ENCODE measurements around the gene RAC3.

Gene RAC3

DNA sequence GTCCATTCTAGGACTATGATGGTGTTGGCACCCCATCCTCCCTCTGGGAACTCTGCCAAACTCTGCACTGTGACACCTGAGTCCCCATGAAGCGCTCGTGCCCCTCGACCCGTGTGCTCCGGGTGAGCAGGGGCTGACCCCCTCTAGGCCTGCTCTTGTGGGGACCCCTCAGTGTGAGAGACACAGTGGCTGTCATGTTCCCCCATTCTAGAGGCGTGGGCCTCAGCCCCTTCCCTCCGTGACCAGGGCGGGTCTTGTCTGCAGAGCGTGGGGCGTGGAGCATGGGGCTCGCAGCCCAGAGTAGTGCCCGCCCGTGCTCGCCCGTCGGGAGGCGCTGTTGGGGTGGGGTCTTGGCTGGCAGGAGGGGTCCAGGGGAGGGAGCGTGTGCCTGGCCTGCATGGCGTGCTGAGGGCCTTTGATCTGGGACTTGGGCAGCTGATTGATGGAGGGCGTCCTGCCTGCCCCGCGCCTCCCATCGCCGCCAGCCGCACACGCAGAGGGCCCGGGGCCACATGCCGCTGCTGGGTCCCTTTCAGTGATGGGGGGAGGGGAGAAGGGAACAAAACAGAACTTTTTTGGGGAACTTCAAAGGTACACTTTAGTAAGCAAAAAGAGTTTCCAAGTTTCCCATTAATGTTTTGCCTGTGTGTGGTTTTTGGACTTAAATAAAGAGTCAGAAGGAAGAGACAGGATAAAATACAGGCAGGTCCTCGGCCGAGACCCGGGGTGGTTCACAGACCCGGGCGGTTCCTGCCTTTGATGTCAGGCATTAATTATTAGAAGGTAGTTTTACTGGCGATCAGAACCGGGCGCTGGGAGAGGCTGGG, 31.3 kb upstream of the RAC3 start:
- DNase-seq = no peak

DNA sequence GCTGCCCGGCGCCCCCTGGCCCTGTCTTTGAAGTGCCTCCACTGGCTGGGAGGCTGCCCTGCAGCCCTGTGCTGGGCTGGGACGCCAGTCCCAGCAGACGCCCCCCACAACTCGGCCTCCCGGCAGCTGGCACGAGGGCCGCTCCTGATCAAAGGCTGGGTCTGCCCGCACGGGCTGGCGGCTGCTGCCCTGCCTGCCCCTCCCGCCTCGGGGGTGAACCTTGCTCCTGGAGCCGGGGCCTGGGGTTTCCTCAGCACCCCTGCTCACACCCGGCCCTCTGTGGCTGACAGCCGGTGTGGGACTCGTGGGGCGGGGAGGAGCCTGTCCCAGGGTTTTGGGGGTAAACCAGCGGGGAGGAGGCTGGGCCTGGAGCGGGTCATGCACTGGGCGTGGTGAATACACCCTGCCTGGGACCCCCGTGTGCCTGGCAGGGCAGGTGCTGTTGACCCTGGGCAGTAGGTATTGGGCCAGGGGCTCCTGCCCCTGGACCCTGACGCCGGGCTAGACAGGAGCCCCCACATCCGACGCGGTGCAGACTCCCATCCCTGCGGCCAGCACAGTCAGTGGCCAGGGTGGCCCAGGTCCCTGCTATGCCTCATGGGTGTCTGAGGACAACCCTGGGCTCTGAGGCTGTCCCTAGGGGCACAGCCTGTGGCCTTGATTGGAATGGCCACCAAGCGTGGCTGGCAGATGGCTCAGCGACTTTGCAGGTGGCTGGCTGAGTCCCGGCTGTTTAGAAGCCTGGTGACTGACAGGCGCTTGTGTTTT, 30.5 kb upstream of the RAC3 start:
- no peak for DNase-seq

DNA sequence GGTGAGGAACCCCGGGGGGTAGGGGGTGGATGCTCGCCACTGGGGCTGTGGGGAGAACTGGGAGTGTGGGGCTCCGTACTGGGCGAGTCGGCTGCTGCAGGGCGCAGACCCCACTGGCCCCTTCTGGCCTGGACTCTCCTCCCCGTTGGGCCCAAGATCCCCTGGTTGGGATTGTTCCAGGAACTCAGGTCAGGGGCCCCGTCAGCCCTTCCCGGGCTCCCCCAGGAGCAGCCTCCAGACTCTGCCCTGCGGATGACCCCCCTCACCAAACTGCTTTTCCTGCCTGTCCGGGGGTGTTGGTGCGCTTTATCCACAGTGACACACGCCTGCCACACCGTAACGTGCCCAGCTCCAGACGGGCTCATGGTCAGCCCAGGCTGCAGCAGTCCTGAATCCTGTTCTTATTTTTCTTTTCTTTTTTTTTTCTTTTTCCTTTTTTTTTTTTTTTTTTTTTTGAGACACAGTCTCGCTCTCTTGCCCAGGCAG, 29.9 kb upstream of the RAC3 start:
- no peak for DNase-seq

DNA sequence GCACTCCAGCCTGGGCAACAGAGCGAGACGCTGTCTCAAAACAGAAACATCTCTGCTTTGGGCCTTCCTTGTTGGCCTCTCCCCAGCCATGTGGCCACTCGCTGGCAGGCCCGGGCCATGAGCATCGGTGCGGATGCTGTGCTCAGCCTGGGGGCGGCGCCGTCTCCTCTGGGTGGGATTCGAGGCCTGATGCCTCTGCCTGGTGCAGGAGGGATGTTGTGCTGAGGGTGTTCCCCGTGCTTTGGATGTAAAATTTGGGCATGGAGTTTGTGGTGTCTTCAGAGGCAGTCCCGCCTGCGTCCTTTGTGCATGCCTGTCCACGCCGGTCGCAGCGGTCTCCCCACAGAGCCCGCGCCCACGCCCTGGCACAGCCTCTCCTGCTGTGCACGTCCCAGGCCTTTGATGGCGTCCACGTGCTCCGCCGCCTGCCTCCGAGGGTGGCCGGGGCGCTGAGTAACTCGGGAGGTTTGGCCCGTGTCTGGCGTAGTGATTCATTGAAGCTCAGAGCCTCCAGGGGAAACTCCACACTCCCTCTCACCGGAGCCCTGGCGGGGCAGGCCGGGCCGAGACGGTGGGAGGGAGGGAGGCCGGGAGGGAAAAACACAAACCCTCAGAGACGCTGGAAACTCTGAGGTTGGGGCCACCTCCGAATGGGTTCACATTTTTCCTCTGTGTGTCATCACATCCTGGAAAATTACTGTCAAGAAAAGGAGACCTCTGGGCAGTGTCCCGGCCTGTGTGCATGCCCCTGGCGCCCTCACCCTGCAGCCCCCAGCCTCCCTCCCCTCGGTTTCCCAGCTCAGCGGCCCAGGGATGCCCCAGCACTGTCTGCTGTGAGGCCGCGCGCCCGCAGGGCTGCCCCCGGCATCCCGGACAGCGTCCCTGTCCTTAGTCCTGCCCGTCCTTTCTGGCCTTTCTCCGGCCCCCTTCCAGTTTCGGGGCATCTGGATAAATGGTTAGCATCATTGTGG, 27.8 kb upstream of the RAC3 start:
- DNase-seq = no peak

DNA sequence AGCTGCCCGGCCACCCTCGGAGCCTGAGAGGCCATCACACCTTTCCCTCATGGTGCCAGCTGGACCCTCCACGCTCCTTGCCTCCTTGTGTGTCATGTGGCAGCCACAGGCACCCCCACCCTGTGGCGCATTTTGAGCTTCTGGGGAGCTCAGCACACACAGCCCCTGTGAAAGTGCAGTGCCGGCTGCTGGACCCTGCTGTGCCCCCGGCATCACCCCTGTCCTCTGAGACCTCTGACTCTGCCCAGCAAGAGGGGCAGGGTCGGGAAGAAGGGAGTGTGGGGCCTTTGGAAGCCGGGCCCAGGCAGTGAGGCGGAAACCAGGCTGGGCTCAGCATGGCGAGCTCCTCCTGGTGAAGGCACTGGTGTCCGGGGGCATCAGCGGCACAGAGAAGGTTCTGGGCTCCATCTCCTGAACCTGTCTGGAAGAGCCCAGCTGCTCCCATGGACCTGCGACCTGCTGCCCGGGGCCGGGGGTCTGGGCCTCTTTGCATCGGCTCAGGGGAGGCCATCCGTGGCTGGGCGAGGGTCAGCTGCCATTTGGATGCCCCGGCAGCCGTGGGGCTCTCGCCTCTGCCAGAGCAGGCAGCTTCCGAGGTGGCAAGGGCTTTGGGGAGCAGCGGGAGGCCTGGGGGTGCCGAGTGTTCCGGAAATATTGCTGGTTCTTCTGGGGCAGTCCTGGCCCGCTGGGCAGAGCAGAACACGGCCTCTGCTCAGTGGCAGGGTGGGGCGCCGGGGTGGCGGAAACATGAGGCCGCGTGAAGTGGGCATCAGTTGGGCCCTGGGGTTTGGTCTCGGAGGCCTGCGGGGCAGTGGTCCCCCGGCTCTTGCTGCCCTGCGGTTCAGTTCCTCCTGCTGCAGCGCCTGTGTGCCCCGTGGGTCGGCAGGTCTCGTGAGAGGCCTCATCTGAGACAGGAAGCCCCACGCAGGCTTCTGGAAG, 26.7 kb upstream of the RAC3 start:
- DNase-seq = no peak

DNA sequence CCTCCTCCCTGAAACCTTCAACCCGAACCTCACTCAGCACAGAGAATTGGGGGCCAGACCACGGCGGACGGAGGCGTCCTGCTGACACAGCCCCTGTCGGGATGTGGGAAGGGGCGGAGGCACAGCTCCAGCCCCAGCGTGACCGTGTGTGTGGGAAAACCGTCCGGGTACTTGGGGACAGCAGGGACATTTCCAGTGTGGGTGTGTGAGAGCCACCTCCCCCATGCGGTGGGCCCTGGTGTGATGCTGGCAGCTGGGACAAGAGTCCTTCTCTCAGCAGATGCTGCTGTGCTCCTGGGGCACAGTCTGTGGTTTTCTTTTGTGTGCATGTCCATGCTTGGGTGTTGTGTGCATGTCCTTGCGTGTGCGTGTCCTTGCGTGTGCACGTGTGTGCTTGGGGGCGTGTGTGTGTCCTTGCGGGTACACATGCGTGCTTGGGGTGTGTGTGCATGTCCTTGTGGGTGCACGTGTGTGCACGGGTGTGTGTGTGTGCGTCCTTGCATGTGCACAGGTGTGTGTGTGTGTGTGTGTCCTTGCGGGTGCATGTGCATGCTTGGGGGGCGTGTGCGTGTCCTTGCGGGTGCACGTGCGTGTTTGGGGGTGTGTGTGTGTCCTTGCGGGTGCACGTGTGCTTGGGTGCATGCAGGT, 25.7 kb upstream of the RAC3 start:
- no peak for DNase-seq

DNA sequence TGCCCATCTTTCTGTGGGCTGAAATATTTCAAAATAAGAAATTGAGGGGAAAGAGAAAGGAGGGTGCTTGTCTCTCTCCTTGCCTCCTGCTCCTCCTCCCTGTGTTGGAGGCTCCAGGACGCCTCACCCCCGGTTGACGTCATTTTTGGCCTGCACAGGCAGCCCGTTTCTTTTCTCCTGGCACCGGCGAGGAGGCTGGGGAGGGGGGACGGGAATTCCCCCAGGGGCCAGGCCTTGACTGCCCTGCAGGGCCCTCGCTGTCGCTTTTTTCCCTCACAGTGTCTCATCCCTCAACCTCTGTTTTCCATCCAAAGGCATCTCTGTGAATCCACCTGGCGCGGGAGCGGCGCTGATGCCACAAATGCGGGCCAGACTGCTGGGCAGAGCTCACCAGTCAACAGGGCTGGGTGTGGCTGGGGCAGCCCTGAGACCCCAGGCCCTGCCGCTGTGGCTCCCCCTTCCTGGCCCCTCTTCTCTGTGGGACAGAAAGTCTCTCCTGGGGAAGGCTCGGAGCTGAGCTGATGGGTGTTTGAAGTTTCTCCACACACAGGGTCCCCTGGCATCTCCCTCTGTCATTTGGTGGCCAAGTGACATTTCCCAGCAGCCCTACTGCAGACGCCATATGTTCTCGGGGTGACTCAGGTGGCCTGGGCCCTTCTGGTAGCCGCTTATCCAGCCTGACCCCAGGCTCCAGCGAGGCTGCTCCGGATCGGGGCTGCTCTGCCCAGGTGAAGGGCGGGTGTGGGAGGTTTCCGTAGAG, 24.8 kb upstream of the RAC3 start:
- DNase-seq = peak in 1 of 2 experiments; percentile 49

DNA sequence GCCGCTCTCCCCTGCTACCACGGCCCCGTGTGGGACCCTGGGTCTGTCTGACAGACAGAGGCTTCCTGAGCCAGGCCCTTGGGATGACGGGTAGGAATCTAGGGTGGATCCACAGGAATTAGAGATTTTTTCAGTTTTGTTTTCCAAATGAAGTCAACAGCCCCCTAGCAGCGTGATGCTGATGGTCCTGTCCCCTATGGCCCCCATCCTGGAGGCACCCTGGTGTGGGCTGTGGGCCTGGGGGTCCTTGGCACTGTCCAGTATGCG, 24.3 kb upstream of the RAC3 start:
- no peak for DNase-seq

DNA sequence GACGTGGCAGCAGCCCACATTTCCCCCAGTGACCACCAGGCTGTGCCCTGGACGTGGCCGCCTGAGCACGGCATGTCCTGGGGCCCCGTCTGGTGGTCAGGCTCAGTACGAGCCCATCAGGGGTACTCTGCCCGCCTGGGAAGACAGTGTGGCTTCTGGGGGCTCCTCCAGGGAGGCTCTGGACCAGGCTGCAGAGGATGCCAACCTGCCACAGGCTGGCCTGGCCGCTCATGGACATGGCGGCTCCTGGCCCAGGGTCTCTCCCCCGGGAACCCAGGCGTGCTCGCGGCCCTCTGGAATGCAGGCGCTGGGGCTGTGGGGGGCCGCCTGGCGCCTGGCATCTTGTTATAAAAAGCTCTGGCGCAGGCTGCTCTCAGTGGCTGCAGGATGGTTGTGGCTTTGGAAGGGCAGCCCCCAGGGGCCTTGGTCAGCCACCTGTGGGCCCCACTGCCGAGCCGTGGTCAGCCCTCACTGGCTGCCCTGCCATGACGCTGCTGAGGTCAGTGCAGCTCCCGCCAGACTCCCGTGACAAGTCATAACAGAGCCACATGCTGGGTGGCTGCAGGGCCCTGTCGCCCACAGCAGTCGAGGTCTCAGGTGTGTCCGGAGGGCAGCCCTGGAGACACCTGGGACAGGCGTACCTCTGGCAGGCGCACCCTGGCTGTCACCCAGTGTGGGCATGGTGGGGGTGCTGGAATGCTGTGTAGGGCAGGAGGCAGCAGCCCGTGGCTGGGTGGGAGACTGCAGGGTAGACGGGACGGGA, 23.8 kb upstream of the RAC3 start:
- no peak for DNase-seq

DNA sequence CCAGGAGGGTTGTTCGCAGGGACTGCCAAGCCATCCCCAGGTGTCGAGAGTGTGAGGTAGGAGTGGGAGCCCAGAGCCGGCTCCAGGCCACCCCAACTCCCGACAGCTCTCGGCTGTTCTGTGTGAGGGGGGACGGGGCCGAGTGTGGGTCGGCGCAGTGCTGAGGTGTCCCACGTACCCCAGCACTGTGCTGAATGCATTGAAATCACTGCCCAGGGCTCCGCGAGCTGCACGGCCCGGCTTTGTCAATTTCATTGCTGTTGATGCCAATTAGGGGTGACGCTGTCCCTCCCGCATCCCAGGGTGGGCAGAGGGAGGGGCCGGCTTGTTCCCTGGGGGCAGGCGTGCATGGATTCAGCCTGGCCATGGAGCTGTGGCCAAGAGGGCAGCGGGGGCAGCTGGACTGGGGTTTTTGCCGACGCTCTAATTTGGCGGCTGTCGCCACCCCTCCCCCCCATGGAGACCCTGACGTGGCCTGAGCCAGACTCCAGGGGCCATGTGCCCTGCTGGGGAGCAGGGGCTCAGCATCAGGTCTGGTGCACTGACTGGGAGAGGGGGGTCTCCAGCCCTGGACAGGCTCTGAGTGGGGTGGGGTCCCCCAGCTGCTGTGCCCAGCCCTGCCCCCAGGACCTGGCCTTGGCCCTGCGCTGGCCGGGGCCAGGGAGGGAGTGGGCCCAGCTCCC, 23.1 kb upstream of the RAC3 start:
- DNase-seq = no peak

DNA sequence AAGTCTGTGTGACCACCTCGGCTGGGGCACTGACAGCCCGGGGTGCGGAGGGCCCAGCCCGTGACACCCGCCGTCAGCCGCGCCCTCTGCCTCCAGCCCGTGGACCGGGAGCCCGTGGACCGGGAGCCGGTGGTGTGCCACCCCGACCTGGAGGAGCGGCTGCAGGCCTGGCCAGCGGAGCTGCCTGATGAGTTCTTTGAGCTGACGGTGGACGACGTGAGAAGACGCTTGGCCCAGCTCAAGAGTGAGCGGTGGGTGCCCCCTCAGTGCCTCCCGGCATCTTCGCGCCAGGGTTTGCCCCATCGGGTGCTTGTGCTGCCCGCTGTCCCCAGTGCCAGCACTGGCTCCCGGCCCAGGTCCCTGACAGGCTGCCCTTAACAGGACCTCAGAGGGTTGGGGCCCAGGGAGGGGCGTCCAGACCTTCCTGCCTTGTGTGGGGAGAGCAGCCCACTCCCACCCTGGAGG, 22.5 kb upstream of the RAC3 start:
- DNase-seq = no peak

DNA sequence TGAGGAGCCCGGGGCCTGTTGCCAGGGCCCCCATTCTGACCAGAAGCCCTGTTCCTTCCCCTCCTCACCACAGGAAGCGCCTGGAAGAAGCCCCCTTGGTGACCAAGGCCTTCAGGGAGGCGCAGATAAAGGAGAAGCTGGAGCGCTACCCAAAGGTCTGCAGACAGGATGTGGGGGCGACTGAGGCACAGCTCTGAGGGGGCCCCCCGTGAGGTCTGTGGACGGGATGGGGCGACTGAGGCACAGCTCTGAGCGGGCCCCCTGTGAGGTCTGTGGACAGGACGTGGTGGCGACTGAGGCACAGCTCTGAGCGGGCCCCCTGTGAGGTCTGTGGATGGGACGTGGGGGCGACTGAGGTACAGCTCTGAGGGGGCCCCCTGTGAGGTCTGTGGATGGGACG, 22.1 kb upstream of the RAC3 start:
- no peak for DNase-seq

DNA sequence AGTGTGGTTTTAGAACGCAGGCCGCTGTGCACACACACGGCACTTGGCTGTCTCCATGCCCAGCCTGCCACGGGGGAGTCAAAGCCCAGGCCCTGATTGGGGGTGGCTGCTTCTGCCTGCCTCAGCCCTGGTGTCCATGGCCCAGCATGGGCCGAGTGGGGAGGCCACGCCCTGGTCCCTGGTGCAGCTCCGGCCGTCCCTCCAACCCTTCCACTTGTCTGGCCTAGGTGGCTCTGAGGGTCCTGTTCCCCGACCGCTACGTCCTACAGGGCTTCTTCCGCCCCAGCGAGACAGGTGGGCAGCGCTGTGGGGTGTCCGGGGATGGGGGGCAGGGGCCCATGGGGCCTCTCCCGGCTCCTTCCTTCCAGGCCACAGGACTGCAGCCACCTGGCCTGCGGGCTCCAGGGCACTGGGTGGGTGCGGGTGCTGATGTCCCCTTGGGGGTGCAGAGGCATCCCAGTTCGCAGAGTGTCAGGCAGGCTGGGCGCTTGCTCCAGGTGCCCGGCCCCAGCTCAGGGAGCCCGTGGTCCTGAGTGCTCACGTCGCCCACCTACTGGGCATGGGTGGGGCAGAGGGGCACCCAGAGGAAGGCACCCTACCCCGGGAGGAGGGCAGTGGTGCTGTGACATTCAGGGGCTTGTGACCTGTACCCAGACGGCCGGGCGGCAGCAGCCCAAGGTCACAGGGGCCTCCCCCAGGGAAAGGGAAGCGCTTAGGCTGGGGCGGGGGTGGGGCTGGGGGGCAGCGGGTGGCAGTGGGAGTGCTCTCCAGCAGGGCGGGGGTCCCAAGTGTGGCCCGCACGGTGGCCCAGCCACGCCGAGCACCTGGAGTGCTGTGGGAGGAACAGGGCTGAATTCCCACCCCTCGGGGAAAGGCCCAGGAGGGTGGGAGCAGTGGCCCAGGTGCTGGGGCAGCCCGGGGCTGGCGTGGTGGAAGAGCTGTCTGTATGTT, 20.6 kb upstream of the RAC3 start:
- DNase-seq = no peak

DNA sequence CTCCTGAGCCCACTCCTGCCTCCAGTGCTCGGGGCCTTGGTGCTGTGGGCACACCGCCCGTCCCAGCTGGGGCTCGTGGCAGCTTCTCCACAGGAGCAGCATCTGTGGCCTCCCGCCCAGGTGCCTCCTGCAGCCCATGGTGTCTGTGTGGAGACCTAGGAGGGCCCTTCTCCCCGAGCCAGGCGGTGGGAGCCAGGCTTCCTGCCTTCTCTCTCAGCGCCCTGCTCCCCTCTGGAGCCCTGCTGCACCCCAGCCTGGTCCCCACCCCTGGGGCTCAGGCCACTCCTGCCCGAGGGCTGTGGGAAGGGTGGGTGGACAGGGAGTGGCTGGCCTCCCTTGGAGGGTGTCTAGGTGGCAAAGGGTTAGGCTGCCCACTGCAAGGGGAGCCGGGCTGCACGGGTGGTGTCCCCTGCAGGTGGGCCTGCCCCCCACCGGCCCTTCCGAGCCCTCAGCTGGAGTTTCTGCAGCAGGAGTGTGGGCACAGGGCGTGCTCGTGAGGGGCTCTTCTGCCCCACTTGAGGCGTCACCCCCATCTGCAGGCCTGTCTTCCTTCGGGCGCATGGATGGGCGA, 19.8 kb upstream of the RAC3 start:
- DNase-seq = no peak

DNA sequence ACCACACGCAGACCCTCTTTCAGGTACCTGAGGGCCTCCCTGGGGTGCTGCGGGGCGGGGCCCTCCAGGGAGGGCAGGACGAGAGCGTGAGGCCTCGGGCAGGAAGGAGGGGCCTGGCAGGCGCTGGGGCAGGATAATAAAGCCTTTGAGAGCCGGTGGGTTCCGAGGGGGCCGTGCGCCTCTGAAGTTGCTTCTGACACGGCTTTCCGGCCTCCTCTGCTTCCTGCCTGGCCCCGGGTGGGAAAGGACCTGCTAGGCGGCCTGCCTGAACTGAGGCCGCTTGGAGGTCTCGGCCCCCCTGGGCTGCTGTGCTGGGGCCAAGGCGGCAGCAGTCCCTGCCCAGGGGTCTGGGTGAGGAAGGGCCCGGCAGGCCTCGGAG, 19.2 kb upstream of the RAC3 start:
- no peak for DNase-seq

DNA sequence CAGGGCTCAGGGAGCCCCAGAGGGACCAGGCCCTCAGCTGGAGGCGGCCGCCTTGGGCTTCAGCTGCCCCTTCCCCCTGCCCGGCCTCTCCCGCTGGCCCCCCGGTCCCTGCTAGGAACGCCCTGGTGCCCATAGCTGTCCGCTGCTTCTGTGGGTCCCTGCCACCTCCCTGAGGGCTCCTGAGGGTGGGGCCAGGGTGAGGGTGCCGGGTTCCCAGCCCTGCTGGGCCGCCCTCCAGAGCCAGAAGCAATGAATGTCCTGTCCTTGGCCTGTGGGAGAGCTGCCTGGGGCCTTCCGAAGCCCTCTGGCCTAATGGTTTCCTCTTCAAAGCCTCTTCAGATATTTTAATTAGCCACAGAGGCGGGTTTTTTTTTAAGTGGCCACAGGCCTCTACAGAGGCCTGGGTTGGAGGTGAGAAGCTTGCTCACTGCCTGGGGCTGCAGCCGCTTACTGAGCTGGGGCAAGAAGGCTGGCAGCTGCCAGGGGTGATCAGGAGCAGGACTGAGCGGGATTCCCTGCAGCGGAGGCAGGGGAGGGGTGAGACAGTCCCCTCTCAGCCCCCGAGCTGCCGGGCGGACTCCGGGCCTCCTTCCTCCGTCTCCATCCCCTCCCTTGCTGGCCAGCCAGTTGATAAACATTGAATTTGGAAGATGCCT, 18.7 kb upstream of the RAC3 start:
- no peak for DNase-seq

DNA sequence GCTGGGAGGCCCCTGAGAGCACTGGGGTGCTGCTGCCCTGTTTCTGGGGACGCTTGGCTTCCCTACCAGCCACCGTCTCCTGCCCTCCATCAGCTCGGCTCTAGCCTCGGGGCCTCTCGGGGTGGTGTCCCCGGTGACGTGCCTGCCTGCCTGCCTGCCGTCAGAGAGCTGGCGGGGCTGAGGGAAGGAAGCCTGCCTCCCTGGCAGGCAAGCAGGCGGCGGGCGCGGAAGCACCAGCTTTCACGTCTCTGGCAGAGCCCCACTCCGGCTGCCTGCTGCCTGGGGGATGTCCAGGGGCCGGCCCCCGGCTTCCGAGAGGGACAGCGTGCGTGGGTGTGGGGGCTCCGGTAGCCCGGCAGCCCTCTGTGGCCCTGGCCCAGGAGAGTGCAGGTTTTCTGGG, 18.1 kb upstream of the RAC3 start:
- DNase-seq = no peak

All from NCI-H446 (cell line).